WI38 (cell line): ENCODE measurements around the gene C1orf226.

Experiments
- H3K4me3 ChIP-seq: 2 replicates; pipeline ENCODE4 v1.5.1; 2011; ENCODE audit warnings: low read depth, mild to moderate bottlenecking, control low read depth, low read length
- TF ChIP-seq, protein P1 (sequence below): IDR thresholded peaks from 2 replicates; pipeline ENCODE4 v1.5.1; 2012; ENCODE audit warnings: low read depth, mild to moderate bottlenecking, control low read depth, low read length

C1orf226 gene

DNA sequence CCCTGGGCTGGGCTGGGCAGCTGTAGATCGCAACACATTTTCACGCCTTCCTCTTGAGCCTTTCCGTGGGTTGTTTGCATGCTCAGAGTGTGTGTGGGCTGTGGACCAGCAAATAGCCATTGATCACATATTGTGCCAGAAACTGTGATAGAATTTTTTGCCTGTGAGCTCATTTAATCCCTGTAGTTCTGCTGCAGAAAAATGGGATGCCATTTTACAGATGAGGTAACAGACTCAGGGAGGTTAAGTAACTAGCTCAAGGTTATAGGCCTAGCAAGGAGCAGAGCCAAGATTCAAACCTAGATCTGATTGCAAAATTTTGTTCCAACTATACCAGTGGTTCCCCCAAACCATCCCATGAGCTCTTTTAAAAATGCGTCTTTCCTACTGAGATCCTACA, 15.4 kb upstream of the C1orf226 start:
- no peak overlapping the region for H3K4me3 ChIP-seq
- TF ChIP-seq, protein P1, sequence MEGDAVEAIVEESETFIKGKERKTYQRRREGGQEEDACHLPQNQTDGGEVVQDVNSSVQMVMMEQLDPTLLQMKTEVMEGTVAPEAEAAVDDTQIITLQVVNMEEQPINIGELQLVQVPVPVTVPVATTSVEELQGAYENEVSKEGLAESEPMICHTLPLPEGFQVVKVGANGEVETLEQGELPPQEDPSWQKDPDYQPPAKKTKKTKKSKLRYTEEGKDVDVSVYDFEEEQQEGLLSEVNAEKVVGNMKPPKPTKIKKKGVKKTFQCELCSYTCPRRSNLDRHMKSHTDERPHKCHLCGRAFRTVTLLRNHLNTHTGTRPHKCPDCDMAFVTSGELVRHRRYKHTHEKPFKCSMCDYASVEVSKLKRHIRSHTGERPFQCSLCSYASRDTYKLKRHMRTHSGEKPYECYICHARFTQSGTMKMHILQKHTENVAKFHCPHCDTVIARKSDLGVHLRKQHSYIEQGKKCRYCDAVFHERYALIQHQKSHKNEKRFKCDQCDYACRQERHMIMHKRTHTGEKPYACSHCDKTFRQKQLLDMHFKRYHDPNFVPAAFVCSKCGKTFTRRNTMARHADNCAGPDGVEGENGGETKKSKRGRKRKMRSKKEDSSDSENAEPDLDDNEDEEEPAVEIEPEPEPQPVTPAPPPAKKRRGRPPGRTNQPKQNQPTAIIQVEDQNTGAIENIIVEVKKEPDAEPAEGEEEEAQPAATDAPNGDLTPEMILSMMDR, result no peak

DNA sequence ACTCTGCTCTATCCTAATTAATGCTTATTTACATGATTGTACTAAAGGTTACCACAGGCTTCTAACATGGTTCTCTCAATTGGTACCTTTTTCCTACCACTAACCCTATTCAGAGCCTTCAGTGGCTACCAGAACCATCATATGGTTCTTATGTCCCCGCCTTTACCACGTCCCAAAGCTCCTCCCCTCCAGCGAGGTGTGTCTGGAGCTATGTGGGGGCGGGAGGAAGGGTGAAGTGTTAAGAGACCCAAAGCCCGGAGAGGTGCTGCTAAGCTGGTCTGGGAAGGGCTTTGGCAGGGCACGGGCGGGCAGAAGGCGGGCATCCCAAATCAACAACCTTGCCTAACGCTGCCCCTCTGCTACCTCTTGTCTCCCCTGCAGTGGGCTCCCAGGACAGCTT, 14.9 kb upstream of the C1orf226 start:
- no peak overlapping the region for H3K4me3 ChIP-seq
- TF ChIP-seq, protein P1, result no peak

DNA sequence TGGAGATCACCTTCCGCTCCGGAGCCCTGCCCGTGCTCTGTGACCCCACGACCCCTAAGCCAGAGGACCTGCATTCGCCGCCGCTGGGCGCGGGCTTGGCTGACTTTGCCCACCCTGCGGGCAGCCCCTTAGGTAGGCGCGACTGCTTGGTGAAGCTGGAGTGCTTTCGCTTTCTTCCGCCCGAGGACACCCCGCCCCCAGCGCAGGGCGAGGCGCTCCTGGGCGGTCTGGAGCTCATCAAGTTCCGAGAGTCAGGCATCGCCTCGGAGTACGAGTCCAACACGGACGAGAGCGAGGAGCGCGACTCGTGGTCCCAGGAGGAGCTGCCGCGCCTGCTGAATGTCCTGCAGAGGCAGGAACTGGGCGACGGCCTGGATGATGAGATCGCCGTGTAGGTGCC, 14.5 kb upstream of the C1orf226 start:
- no peak overlapping the region for H3K4me3 ChIP-seq

DNA sequence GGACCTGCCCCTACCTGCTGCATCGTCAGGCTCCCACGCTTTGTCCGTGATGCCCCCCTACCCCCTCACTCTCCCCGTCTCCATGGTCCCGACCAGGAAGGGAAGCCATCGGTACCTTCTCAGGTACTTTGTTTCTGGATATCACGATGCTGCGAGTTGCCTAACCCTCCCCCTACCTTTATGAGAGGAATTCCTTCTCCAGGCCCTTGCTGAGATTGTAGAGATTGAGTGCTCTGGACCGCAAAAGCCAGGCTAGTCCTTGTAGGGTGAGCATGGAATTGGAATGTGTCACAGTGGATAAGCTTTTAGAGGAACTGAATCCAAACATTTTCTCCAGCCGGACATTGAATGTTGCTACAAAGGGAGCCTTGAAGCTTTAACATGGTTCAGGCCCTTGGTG, 13.8 kb upstream of the C1orf226 start:
- TF ChIP-seq, protein P1, result no peak

More for the DNA sequence above, 14.5 kb upstream of the C1orf226 start:
- TF ChIP-seq, protein P1, result no peak

DNA sequence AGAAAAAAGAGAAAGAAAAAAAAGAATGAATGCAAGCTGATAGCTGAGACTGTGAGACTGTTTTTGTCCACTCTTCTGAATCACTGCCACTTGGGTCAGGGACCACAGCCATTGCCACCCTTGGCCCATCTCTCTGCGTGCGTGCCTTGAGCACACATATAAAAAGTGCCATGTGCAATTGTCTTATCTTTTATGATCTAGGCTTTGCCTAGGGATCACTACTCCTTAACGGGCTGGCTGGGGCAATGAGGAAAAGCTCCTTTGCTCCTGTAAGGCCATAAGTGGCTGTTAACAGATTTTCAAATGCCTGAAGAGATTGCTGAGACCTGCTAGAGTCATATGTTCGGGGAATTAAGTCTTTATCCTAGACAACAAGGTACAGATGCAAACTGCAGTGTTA, 13.1 kb upstream of the C1orf226 start:
- TF ChIP-seq, protein P1, result no peak
- no peak overlapping the region for H3K4me3 ChIP-seq

More for the DNA sequence above, 13.8 kb upstream of the C1orf226 start:
- H3K4me3 ChIP-seq, result no peak overlapping the region

DNA sequence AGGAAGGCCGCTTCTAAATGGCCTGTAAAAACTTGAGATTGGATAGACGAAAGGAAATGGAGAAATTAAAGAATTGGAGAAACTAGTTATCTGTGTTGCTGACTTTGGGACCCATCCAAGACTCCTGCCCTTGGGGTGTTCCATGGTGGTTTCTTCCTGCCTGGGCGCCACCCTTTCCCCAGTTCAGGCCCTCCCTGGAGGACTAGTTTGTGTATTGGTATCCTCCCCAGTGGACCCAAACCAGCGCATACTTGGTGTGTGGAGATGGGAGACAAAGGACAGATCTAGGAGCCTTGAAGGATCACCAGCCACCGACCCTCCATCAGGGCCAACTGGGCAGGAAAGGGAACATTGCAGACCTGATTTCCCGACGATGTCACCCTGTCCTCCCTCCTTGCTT, 12.0 kb upstream of the C1orf226 start:
- no peak overlapping the region for H3K4me3 ChIP-seq
- TF ChIP-seq, protein P1, result no peak

DNA sequence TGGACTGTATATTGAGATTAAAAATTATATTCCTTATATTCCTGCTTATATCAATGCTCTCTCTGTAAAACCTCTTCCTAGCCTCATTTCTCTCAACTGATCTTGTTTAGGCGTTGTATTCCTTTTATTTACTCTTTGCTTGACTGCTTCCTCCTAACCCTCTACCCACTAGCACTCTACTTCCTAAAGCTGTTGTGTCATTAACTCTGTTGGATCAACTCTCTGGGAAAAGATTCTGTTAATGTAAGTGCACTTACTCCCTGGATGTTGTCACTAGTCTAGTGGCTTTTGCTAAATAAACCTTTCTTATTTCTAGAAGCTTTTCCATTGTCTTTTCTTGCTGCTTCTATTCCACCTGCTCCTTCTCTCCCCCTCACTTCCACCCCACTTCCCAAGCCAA, 11.4 kb upstream of the C1orf226 start:
- TF ChIP-seq, protein P1, result no peak
- no peak overlapping the region for H3K4me3 ChIP-seq
